SK-N-DZ (cell line): Measurements from ENCODE around the gene HOXA6.

Experiments
- DNase-seq: peaks from one replicate; pipeline ENCODE4 v3.0.0-alpha.2; 2015; ENCODE audit warnings: low spot score

Gene HOXA6

GRCh38 chr7:27139334-27140125, 8.0 kb downstream of the HOXA6 start:
- no peak for DNase-seq

- no peak for DNase-seq
Observed at GRCh38 chr7:27138985-27139333, 8.6 kb downstream of the HOXA6 start.

- DNase-seq: no peak
Observed at GRCh38 chr7:27138472-27138871, 9.1 kb downstream of the HOXA6 start.

GRCh38 chr7:27137640-27138315, 9.8 kb downstream of the HOXA6 start:
- DNase-seq: no peak

- DNase-seq: no peak
Observed at GRCh38 chr7:27134392-27134791, 13.2 kb downstream of the HOXA6 start.

DNA sequence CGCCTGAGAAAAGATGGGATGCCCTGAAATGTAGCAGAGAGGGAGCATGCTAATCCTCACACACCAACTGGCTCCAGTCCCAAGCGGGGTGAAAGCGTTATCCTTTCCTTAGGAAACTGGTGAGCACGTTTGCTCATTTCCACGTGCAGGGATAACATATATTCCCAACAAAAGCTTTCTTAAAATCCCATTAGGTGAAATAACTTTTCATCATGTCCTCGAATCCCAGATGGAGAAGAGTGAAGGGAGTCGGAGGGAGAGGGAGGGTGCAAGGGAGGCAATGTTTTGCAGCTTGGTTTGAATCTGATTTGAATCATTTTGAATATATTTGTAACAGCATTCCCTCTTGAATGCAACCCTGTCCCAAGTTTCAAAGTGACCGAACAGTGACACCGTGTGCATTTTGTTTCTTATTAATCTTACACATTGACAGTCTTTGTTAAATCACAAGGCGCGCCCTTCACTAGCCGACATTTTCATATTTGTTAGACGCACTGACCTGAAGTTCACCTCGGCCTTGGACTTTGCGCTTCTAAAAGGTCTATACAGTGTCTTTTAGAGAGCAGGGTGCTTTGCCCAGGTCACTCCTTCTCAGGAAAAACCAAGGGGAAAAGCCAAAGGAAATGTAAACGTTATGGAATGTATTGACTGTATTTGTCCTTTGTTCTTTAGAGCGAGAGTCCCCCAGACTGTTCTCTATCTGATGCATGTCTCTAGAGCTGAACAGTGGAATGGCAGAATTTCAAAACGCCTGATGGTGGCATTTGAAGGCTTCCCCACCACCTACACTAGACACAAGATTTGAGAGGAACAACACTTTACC, 14.0 kb downstream of the HOXA6 start:
- DNase-seq: no peak

- DNase-seq: no peak
Observed at GRCh38 chr7:27132978-27133377, 14.6 kb downstream of the HOXA6 start.

DNA sequence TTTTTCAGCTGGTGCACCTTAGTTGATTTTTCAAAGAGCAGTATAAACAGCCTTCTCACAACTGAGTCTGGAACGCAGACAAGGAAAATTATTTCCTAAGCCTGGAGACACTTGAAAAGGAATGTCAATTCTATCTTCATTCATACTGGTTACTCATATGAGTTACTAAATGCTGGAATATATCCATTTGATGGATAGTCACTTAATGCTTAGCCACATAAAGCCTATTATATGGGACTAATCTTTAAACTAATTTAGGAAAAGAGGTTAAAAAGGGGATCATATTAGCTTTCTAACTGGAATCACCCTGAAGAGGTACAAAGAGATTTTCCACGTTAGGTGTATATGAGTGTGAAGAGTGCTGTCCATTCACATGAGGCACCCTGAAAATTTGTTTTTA, 15.4 kb downstream of the HOXA6 start:
- DNase-seq: no peak

DNA sequence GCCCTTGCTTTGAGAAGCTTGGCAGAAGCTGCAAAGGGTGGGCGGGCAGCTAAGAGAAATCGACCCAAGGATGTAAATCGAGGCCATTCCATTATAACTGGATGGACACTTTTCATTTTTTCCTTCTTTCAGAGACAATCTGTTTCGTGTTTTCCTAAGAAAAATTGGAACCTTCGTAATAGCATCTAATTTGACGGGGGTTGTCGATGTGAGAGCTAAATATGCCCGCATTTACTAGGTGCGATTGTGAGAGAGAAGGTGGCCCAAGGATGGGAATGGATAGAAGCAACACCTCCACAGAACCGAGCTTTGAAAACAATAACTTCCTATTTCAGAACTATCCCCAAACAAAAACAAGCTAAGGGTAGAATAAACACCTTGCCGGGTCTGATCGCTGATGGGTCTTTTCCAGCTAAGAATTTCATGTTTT, 16.2 kb downstream of the HOXA6 start:
- DNase-seq: no peak

DNA sequence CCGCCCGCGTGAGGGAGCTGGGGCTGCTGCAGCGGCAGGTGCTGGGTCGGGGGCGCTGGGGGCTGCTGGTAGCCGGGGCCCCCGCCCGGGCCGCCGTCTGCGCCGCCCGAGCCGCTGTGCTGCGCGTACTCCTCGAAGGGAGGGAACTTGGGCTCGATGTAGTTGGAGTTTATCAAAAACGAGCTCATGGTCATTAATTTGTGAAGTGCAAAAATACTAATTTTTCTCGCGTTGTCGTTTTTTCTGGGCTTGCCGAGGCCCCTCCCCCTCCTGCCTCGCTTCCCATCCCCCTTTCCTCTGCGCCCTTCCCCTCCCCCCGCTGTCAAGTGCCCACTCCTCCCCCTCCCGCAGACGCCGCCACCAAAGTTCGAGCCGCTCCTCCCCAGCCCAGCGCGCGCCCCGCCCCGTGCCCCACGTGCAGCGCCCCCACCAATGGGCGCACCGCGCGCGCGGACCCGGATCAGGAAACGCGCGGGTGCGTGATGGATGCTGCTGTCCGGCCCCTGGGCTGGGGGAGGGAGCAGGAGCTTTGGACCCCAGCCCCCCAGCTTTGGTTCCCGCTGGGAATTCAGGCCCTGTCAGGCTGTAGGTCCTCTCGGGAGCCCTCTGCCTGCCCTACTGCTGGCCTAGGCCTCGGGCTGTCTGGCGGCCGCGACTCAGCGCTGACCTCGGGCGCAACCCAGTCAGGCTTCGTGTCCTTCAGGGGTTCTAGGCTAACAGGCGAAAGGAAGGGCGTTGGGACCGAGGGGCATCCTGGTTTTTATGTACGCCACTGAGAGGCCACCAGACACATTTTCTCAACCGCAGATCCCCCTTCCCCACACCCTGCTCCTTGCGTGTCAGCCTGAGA, 16.8 kb downstream of the HOXA6 start, which contains the start of gene HOXA4:
HOXA4 (minus strand) TSS at position 218 of the 850 bp plus-strand sequence; CDS start at position 194, 24 bp downstream.
- DNase-seq: no peak

DNA sequence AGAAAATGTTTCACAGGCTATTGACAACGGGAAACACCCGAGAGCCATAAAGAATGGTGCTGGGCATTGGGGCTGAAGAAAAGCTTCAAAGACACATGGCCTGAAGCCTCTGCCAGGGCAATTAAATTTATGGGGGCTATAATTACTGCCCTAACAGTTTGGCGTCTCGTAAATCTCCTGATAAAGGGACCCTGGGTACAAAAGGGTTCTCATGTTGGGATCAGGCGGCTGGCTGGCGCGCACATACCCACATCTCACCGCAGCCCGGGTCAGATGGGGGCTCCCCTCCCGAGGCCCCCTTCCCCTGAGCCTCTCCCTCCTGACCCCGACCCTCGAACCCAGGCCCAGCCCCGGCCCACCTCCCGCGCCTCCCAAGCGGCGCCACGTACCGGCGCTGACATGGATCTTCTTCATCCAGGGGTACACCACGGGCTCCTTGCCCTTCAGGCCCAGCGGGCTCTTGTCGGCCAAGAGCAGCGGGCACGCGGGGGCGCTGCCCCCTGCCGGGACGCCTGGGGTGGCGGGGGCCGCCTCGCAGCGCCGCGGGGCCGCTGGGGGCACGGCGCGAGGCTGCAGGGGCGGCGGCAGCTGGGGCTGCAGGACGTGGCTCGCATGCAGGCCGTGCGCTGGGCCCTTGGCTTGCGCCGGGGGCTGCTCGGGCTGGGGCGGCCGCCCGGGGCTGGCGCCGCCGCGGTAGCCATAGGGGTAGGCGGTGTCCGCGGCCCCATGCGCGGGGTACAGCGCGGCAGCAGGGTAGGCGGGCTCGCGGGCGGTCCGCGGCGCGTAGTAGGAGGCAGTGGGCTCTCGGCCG, 17.6 kb downstream of the HOXA6 start:
- no peak for DNase-seq

- DNase-seq: no peak
Observed at GRCh38 chr7:27128776-27129728, 18.5 kb downstream of the HOXA6 start.

DNA sequence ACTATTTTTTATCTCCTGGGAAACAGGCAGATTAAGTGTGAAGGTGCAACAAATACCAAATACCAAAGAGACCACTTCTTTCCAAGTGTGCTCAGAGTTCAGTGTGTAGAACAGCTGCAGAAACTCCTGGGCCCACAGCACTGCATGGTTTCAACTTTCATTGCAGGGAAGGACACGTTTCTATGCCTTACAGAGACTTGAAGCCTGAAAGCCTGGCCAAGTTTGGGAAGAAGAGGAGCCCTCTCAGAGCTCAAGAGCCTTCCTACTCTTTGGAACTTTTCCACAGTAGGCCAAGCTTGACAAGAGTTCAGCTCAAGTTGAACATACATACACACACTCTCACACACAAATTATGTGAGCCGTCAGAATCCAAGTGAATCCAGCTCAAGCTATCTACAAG, 19.5 kb downstream of the HOXA6 start:
- DNase-seq: no peak

- no peak for DNase-seq
Observed at GRCh38 chr7:27126596-27127327, 20.8 kb downstream of the HOXA6 start.

DNA sequence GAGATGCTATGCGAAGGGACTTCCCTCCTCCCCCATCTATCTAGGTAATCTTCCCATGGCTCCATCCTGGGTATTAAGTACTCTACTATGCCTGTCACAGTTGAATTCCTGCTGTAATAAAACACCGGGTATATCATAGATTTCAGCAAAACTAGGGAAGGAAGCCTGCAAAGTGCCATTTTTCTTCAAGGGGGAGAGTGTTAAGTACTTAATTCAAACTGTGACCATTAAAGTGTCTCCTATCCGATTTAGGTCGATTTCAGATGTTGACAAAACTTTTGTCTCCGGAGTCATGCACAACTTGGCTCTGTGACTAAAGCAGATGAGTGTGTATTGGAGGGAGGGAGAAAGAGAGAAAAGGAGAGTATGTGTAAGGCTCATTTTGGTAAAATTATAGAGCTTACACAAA, 21.6 kb downstream of the HOXA6 start:
- no peak for DNase-seq

DNA sequence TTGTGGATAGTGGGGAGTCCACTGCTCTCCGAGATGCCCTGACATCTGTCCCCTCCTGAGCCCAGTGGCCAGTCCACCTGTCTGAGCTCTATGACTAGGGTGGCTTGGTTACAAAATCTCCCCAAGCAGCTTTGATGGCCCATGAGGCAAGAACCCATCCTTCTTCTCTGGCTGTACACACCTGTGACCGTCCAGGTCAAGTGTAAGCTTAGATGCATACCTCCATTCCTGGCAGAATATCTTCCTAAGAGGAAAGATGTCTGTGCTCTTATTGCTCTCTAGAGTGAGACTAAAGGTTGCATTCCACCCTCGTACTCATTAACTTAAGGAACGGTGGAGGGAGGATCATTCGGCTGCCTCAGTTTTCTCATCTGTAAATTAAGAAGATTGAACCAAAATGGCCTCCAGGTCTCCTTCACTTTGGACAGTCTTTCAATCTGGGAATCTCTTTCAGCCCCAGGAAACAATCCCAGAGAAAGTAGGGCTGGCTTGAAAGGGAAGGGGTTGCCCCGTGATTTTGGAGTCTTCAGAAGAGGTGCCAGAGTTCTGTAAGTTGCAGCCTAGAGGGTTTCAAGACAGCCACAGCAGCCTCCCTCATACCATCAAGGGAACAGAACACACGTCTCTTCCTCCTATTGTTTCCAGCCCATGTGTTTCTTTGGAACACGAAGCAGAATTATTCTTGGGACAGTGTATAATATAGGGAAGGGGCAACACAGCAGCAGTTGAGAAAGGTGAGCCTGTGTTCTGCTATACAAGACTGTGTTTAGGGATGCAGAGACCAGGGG, 22.5 kb downstream of the HOXA6 start:
- no peak for DNase-seq

GRCh38 chr7:27124096-27124901, 23.3 kb downstream of the HOXA6 start:
- DNase-seq: no peak
